HL-60/S4 treated with phorbol 12-myristate 13-acetate at 8.2 ng/mL for 4 days and 3 days (cell line): Measurements from ENCODE around the gene KIR2DL4.
"Not testable (repeated sequence)": the region's sequence is repeated elsewhere in the genome, so short reads cannot be mapped to it uniquely, and the experiment has no call there.

Source experiments
- in situ Hi-C: fragments of 300-500 bp; cut with MboI; formaldehyde crosslinking; loops from 2 replicates; pipeline ENCODE4 v1.15.0; 2022; ENCODE audit warnings: low sequenced_read_pairs

Gene KIR2DL4

GRCh38 chr19:54804101-54804500 lies 691 bp downstream of the KIR2DL4 start:
- in situ Hi-C loops, result no loop called here

GRCh38 chr19:54804571-54804970 lies 1.2 kb downstream of the KIR2DL4 start:
- in situ Hi-C loops, result no loop called here

GRCh38 chr19:54805665-54806515 lies 2.5 kb downstream of the KIR2DL4 start:
- in situ Hi-C loops, result no loop called here

- in situ Hi-C loops, result no loop called here
These were observed 3.1 kb downstream of the KIR2DL4 start for GRCh38 chr19:54806516-54806838.

GRCh38 chr19:54814571-54814970 lies 11.2 kb downstream of the KIR2DL4 start:
- in situ Hi-C loops, result not testable (repeated sequence)

GRCh38 chr19:54816251-54816650 lies 12.8 kb downstream of the KIR2DL4 start, which contains the start of gene KIR3DL1:
Gene KIR3DL1 (plus strand): TSS chr19:54816468.
- in situ Hi-C loops, result loop anchor here (5.0 kb wide), 1 partner anchor 36 kb away; the partner anchor contains the start of gene KIR3DL2

- in situ Hi-C loops, result loop anchor here (5.0 kb wide), 1 partner anchor 34 kb away; the partner anchor contains the start of gene KIR3DL2
These were observed 14.5 kb downstream of the KIR2DL4 start for GRCh38 chr19:54817670-54818536.

- in situ Hi-C loops, result not testable (repeated sequence)
These were observed 21.0 kb downstream of the KIR2DL4 start for GRCh38 chr19:54824416-54824815.

GRCh38 chr19:54825326-54825725 lies 21.9 kb downstream of the KIR2DL4 start:
- in situ Hi-C loops, result not testable (repeated sequence)

GRCh38 chr19:54828064-54828463 lies 24.7 kb downstream of the KIR2DL4 start:
- in situ Hi-C loops, result not testable (repeated sequence)

- in situ Hi-C loops, result not testable (repeated sequence)
These were observed 29.1 kb downstream of the KIR2DL4 start, which contains the start of gene KIR2DS4 for GRCh38 chr19:54832496-54832895. Gene KIR2DS4 (plus strand): TSS chr19:54832676.

GRCh38 chr19:54835126-54835525 lies 31.7 kb downstream of the KIR2DL4 start:
- in situ Hi-C loops, result not testable (repeated sequence)

GRCh38 chr19:54837522-54837921 lies 34.1 kb downstream of the KIR2DL4 start:
- in situ Hi-C loops, result not testable (repeated sequence)

- in situ Hi-C loops, result not testable (repeated sequence)
These were observed 39.8 kb downstream of the KIR2DL4 start for GRCh38 chr19:54843171-54843570.

GRCh38 chr19:54850061-54850640 lies 46.7 kb downstream of the KIR2DL4 start, which contains the start of gene KIR3DL2:
Gene KIR3DL2 (plus strand): TSS chr19:54850443. CDS start chr19:54850476, 33 bp downstream.
- in situ Hi-C loops, result loop anchor here (5.0 kb wide), 1 partner anchor 33 kb away; the partner anchor contains the start of gene KIR3DL1

- in situ Hi-C loops, result loop anchor here (5.0 kb wide), 1 partner anchor 34 kb away; the partner anchor contains the start of gene KIR3DL1
These were observed 47.5 kb downstream of the KIR2DL4 start for GRCh38 chr19:54850930-54851329.

- in situ Hi-C loops, result loop anchor here (5.0 kb wide), 1 partner anchor 34 kb away; the partner anchor contains the start of gene KIR3DL1
These were observed 47.9 kb downstream of the KIR2DL4 start for GRCh38 chr19:54851353-54851752.

GRCh38 chr19:54855241-54855640 lies 51.8 kb downstream of the KIR2DL4 start:
- in situ Hi-C loops, result not testable (repeated sequence)

- in situ Hi-C loops, result not testable (repeated sequence)
These were observed 55.1 kb downstream of the KIR2DL4 start for GRCh38 chr19:54858476-54858875.

GRCh38 chr19:54859421-54859820 lies 56.0 kb downstream of the KIR2DL4 start:
- in situ Hi-C loops, result not testable (repeated sequence)

- in situ Hi-C loops, result not testable (repeated sequence)
These were observed 60.0 kb downstream of the KIR2DL4 start for GRCh38 chr19:54863459-54863858.
